Neuronal stem cell (in vitro differentiated cells): ENCODE data around the gene TAF11L2.
"Not testable (repeated sequence)": the region's sequence is repeated elsewhere in the genome, so short reads cannot be mapped to it uniquely, and the experiment has no call there.

ENCODE experiments used
- DNase-seq: peaks from one replicate; pipeline ENCODE4 v3.0.0-alpha.2; 2013; ENCODE audit warnings: low spot score
- H2AFZ ChIP-seq: one replicate; pipeline ENCODE4 v1.6.1; 2013; ENCODE audit warnings: mild to moderate bottlenecking, low read length, inconsistent platforms
- H2AK5ac ChIP-seq: 2 replicates; pipeline ENCODE4 v1.6.1; 2013; ENCODE audit warnings: low read depth, mild to moderate bottlenecking, inconsistent platforms, low read length, moderate library complexity, mixed read lengths
- H2BK120ac ChIP-seq: 2 replicates; pipeline ENCODE4 v1.6.1; 2013; ENCODE audit warnings: low read depth, mild to moderate bottlenecking, inconsistent platforms, low read length, moderate library complexity, mixed read lengths
- H2BK12ac ChIP-seq: one replicate; pipeline ENCODE4 v1.6.1; 2013; ENCODE audit warnings: low read length, inconsistent platforms
- H2BK15ac ChIP-seq: 2 replicates; pipeline ENCODE4 v1.6.1; 2013; ENCODE audit warnings: mild to moderate bottlenecking, low read length, inconsistent platforms, mixed read lengths
- H2BK5ac ChIP-seq: one replicate; pipeline ENCODE4 v1.6.1; 2013; ENCODE audit warnings: inconsistent platforms, mild to moderate bottlenecking, low read length, moderate library complexity
- H3K14ac ChIP-seq: one replicate; pipeline ENCODE4 v1.6.1; 2013; ENCODE audit warnings: low read length, inconsistent platforms
- H3K18ac ChIP-seq: 2 replicates; pipeline ENCODE4 v1.6.1; 2013; ENCODE audit warnings: low read length, inconsistent platforms
- H3K23ac ChIP-seq: 2 replicates; pipeline ENCODE4 v1.6.1; 2013; ENCODE audit warnings: low read depth, mild to moderate bottlenecking, mixed read lengths, low read length, inconsistent platforms; ENCODE audit not compliant: poor library complexity
- H3K27ac ChIP-seq: replicated peaks from 3 replicates; pipeline ENCODE4 v1.5.1; 2013; ENCODE audit warnings: low read length, inconsistent platforms
- H3K27me3 ChIP-seq, 3 experiments: 2 replicates each; pipeline ENCODE4 v1.6.1; 2013; ENCODE audit warnings: low read length in 3 of 3, mild to moderate bottlenecking in 2 of 3, inconsistent platforms in 1 of 3, low read depth in 1 of 3, mixed read lengths in 1 of 3, moderate library complexity in 1 of 3; ENCODE audit not compliant: control insufficient read depth in 3 of 3, insufficient read depth in 3 of 3
- H3K36me3 ChIP-seq, 2 donors: replicated peaks in 1 of 2; 2 replicates each; pipeline ENCODE4 v1.6.1; 2013; ENCODE audit warnings: low read length in 2 of 2; ENCODE audit not compliant: control insufficient read depth in 2 of 2, insufficient read depth in 2 of 2
- H3K4ac ChIP-seq: 2 replicates; pipeline ENCODE4 v1.6.1; 2013; ENCODE audit warnings: inconsistent platforms, mild to moderate bottlenecking, low read length, moderate library complexity
- H3K4me1 ChIP-seq, 2 donors: 1 replicate in 1 of 2; 2 replicates in 1 of 2; pipeline ENCODE4 v1.6.1; 2013; ENCODE audit warnings: low read length in 2 of 2, low read depth in 1 of 2; ENCODE audit not compliant: control insufficient read depth in 2 of 2, insufficient read depth in 1 of 2
- H3K4me2 ChIP-seq: one replicate; pipeline ENCODE4 v1.6.1; 2013; ENCODE audit warnings: mild to moderate bottlenecking, low read length, inconsistent platforms; ENCODE audit not compliant: insufficient read depth, poor library complexity, severe bottlenecking
- H3K4me3 ChIP-seq, 2 donors: 2 replicates each; pipeline ENCODE4 v1.5.1; 2013; ENCODE audit warnings: low read length in 2 of 2, mild to moderate bottlenecking in 2 of 2, inconsistent platforms in 1 of 2, moderate library complexity in 1 of 2
- H3K79me1 ChIP-seq: one replicate; pipeline ENCODE4 v1.6.1; 2013; ENCODE audit warnings: low read depth, mild to moderate bottlenecking, inconsistent platforms, low read length, moderate library complexity
- H3K9ac ChIP-seq: one replicate; pipeline ENCODE4 v1.6.1; 2013; ENCODE audit warnings: mild to moderate bottlenecking, low read depth, low read length, inconsistent platforms; ENCODE audit not compliant: poor library complexity
- H3K9me3 ChIP-seq, 2 donors: replicated peaks in 1 of 2; 2 replicates each; pipeline versions ENCODE3 to v1.6.1; 2013; ENCODE audit warnings: low read length in 2 of 2, mild to moderate bottlenecking in 2 of 2, inconsistent platforms in 1 of 2, low read depth in 1 of 2, mixed read lengths in 1 of 2, moderate library complexity in 1 of 2; ENCODE audit not compliant: control insufficient read depth in 2 of 2, insufficient read depth in 1 of 2
- H4K8ac ChIP-seq: one replicate; pipeline ENCODE4 v1.6.1; 2013; ENCODE audit warnings: low read depth, mild to moderate bottlenecking, inconsistent platforms, low read length, moderate library complexity
- H4K91ac ChIP-seq: one replicate; pipeline ENCODE4 v1.6.1; 2013; ENCODE audit warnings: low read length, low read depth, mild to moderate bottlenecking, inconsistent platforms; ENCODE audit not compliant: poor library complexity
- WGBS, 2 donors: extraction: QIAGEN DNeasy Blood & Tissue Kit; methylation state at CpG; one replicate each; pipeline ENCODE4 v1.1.7; 2013; ENCODE audit warnings: missing lambda C conversion rate in 2 of 2, mixed read lengths in 1 of 2; ENCODE audit not compliant: insufficient read length in 2 of 2, insufficient replicate concordance in 1 of 2; ENCODE audit errors: extremely low coverage in 2 of 2; 5-methylcytosine and 5-hydroxymethylcytosine counted together

TAF11L2 gene

DNA sequence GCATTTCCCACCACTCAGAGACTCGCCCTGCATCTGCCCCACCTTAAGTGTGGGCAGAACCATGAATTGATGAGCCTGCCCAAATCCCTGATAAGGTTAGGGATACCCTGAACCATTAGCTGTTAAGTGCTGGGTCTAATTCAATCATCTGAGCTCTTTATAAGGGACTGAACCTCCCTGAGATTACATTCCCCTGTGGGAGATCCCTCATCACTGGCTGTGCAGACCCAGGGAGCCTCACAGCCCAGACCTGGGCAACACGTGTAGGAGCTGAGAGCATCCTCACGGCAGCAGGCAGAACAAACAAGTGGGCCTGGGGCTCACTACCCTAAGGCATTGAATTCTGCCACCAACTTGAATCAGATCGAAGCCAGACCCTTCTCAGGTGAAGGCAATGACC, 585 bp upstream of the TAF11L2 start:
- Histone ChIP-seq H3K4me2 (no peak overlapping the region), H3K27me3 (no peaks in the 10 kb centered on the region), H2BK15ac (no peak overlapping the region), H3K27ac (no peak overlapping the region), H3K23ac (no peak overlapping the region), H2BK120ac (no peak overlapping the region), H2BK5ac (no peak overlapping the region), H2BK12ac (no peak overlapping the region), H3K9me3 (no peaks in the 10 kb centered on the region), H3K18ac (no peak overlapping the region), H3K36me3 (no peaks in the 10 kb centered on the region), H3K4me3 (no peak overlapping the region), H4K8ac (no peak overlapping the region), H3K79me1 (no peaks in the 10 kb centered on the region), H3K9ac (no peak overlapping the region), H3K4ac (no peak overlapping the region), H2AFZ (no peak overlapping the region), H4K91ac (no peak overlapping the region), H3K4me1 (peaks cover 0 to 1% of the 10 kb centered on the region in 2 donors), H2AK5ac (no peak overlapping the region), H3K14ac (no peak overlapping the region)
- DNase-seq: no peak
- no CpG with 5 or more reads among the region's 4 CpGs for WGBS, 2 donors

DNA sequence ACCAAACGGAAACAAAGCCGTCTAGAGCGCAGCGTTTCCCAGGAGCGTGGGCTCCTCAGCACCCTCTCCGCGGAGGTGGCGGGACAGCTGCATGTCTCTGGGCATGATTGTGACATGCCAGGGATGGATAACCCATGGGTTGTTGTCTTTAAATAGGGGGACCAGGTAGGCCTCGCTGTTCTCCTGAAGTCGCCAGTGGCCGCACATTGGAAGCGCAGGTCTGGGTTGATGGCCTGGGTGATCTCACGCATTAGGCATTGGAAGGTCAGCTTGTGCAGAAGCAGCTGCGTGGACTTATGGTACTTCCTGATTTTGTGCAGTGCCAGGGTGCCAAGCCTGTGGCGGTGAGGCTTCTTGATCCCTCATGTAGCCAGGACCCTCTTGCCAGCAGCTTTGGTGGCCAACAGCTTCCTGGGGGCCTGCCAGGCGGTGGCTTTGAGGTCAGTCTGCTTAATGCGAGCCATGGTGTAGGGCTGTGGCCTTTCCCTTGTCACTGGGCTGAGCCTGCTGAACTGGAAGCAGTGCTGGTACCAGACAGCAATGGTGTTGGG, 13.8 kb downstream of the TAF11L2 start:
- Histone ChIP-seq H3K79me1 (no peaks in the 10 kb centered on the region), H2AFZ (no peak overlapping the region), H3K36me3 (no peaks in the 10 kb centered on the region), H2BK15ac (no peak overlapping the region), H4K8ac (no peak overlapping the region), H2BK5ac (no peak overlapping the region), H3K18ac (peak overlapping the region; percentile 9), H3K27me3 (no peaks in the 10 kb centered on the region), H2BK120ac (no peak overlapping the region), H3K9ac (no peak overlapping the region), H4K91ac (no peak overlapping the region), H3K9me3 (no peaks in the 10 kb centered on the region), H3K27ac (no peak overlapping the region), H2BK12ac (no peak overlapping the region), H3K4me1 (no peaks in the 10 kb centered on the region), H3K14ac (no peak overlapping the region), H2AK5ac (no peak overlapping the region), H3K4ac (no peak overlapping the region), H3K4me3 (no peak overlapping the region), H3K4me2 (no peak overlapping the region), H3K23ac (no peak overlapping the region)
- WGBS, 2 donors: no CpG with 5 or more reads among the region's 17 CpGs
- no peak for DNase-seq

DNA sequence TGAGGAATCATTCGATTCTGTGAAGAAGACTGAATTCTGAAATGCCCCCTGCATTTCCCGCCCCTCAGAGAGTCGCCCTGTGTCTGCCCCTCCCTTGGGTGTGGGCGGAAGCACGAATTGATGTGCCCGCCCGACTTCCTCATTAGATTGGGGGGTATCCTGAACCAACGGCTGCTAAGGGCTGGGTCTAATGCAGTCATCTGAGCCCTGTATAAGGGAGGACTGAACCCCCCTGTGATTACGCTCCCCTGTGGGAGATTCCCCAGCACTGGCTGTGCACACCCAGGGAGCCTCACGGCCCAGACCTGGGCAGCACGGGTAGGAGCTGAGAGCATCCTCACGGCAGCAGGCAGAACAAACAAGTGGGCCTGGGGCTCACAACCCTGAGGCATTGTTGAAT, 19.5 kb downstream of the TAF11L2 start:
- not testable (repeated sequence) for H2BK12ac ChIP-seq

DNA sequence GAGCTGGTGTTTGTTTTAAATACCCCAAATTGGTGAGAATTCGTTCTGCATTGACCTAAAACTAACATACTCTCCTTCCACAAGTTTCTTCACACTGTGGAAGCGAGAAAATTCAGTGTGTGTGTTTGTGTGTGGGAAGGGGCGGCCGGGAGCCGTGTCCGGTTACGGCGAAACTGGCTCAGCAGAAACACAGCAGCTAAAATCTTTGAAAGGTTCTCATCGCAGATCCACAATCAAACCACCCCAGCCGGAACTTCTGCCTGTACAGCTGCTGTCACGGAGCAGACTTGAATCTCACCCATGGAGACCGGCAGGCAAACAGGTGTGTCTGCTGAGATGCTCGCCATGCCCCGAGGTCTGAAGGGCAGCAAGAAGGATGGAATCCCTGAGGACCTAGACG, 20.0 kb downstream of the TAF11L2 start, which contains the start of gene TAF11L3:
Gene TAF11L3, plus strand, starts transcription at position 301 of the 400 bp plus-strand sequence.
- peak within 1 kb of the TSS; percentile 82 for H3K23ac ChIP-seq
- H4K8ac ChIP-seq, H2BK120ac ChIP-seq, DNase-seq, H2AFZ ChIP-seq, H3K36me3 ChIP-seq, H3K4me1 ChIP-seq, H2AK5ac ChIP-seq, H3K9me3 ChIP-seq, H2BK15ac ChIP-seq, H3K27ac ChIP-seq, H2BK12ac ChIP-seq, H3K9ac ChIP-seq, H3K79me1 ChIP-seq, H2BK5ac ChIP-seq, H3K27me3 ChIP-seq, H3K4ac ChIP-seq, H3K14ac ChIP-seq, H3K18ac ChIP-seq, H3K4me3 ChIP-seq, H4K91ac ChIP-seq, H3K4me2 ChIP-seq: not testable (repeated sequence)
- whole genome bisulfite sequencing, 2 donors: no CpG with 5 or more reads among the region's 15 CpGs

More for the DNA sequence above, 19.5 kb downstream of the TAF11L2 start:
- not testable (repeated sequence) for H3K79me1 ChIP-seq, H2BK120ac ChIP-seq, H3K4ac ChIP-seq, H3K36me3 ChIP-seq, H3K14ac ChIP-seq, H2BK5ac ChIP-seq, H2AFZ ChIP-seq, H4K8ac ChIP-seq, H3K4me3 ChIP-seq, H3K4me1 ChIP-seq, H3K9ac ChIP-seq, H3K27me3 ChIP-seq, H2BK15ac ChIP-seq, H3K27ac ChIP-seq, H3K4me2 ChIP-seq, H3K9me3 ChIP-seq, H4K91ac ChIP-seq, DNase-seq, H2AK5ac ChIP-seq, H3K18ac ChIP-seq
- no CpG with 5 or more reads among the region's 12 CpGs for WGBS, 2 donors
- peak overlapping the region; percentile 82 for H3K23ac ChIP-seq
